ENCODE measurements around the gene THOC2.
"Not testable (repeated sequence)": the region's sequence is repeated elsewhere in the genome, so short reads cannot be mapped to it uniquely, and the experiment has no call there.

Gene THOC2

DNA sequence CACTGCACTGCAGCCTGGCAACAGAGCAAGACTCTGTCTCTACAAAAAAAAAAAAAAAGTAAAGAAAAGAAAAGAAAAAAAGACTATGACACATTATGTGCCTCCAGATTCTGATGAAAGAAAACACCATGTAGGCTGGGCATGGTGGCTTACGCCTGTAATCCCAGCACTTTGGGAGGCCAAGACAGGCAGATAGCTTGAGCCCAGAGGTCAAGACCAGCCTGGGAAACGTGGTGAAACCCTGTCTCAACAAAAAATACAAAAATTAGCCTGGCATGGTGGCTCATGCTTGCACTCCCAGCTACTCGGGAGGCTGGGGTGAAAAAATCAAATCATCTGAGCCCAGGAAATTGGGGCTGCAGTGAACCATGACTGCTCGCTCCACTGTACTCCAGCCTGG is 19.4 kb downstream of the THOC2 start:
- DNase-seq (ENCODE audit: low read depth in 1 of 2, low spot score in 1 of 2): no peak
- TF ChIP-seq SPI1 (IDR thresholded peaks at IDR 0.05; ENCODE audit: borderline replicate concordance, low read depth) (no peak), GABPA (IDR thresholded peaks at IDR 0.05; ENCODE audit: low read depth) (no peak), POLR2AphosphoS5 (IDR thresholded peaks at IDR 0.05; ENCODE audit: low read depth) (no peak)
- TF ChIP-seq, protein P1, sequence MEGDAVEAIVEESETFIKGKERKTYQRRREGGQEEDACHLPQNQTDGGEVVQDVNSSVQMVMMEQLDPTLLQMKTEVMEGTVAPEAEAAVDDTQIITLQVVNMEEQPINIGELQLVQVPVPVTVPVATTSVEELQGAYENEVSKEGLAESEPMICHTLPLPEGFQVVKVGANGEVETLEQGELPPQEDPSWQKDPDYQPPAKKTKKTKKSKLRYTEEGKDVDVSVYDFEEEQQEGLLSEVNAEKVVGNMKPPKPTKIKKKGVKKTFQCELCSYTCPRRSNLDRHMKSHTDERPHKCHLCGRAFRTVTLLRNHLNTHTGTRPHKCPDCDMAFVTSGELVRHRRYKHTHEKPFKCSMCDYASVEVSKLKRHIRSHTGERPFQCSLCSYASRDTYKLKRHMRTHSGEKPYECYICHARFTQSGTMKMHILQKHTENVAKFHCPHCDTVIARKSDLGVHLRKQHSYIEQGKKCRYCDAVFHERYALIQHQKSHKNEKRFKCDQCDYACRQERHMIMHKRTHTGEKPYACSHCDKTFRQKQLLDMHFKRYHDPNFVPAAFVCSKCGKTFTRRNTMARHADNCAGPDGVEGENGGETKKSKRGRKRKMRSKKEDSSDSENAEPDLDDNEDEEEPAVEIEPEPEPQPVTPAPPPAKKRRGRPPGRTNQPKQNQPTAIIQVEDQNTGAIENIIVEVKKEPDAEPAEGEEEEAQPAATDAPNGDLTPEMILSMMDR (IDR thresholded peaks at IDR 0.05; ENCODE audit: insufficient read depth, low read length): no peak
- TF ChIP-seq, protein P2, sequence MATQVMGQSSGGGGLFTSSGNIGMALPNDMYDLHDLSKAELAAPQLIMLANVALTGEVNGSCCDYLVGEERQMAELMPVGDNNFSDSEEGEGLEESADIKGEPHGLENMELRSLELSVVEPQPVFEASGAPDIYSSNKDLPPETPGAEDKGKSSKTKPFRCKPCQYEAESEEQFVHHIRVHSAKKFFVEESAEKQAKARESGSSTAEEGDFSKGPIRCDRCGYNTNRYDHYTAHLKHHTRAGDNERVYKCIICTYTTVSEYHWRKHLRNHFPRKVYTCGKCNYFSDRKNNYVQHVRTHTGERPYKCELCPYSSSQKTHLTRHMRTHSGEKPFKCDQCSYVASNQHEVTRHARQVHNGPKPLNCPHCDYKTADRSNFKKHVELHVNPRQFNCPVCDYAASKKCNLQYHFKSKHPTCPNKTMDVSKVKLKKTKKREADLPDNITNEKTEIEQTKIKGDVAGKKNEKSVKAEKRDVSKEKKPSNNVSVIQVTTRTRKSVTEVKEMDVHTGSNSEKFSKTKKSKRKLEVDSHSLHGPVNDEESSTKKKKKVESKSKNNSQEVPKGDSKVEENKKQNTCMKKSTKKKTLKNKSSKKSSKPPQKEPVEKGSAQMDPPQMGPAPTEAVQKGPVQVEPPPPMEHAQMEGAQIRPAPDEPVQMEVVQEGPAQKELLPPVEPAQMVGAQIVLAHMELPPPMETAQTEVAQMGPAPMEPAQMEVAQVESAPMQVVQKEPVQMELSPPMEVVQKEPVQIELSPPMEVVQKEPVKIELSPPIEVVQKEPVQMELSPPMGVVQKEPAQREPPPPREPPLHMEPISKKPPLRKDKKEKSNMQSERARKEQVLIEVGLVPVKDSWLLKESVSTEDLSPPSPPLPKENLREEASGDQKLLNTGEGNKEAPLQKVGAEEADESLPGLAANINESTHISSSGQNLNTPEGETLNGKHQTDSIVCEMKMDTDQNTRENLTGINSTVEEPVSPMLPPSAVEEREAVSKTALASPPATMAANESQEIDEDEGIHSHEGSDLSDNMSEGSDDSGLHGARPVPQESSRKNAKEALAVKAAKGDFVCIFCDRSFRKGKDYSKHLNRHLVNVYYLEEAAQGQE (IDR thresholded peaks at IDR 0.05; ENCODE audit: insufficient replicate concordance, low read depth): no peak
- Histone ChIP-seq H3K4me3 (replicated peaks; ENCODE audit: insufficient read depth, low read length) (no peak overlapping the region), H3K27me3 (ENCODE audit: insufficient read depth, poor library complexity, severe bottlenecking) (no peaks in the 10 kb centered on the region), H3K27ac (replicated peaks) (no peak overlapping the region)

DNA sequence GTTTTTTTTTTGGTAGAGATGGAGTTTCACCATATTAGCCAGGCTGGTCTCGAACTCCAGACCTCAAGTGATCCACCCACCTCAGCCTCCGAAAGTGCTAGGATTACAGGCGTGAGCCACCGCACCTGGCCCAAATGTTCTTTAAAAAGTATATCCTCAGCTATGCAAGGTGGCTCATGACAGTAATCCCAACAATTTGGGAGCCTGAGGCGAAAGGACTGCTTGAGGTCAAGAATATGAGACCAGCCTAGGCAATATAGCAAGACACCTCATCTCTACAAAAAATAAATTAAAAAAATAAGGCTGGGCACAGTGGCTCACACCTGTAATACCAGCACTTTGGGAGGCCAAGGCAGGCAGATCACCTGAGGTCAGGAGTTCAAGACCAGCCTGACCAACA is 21.7 kb downstream of the THOC2 start:
- not testable (repeated sequence) for DNase-seq (ENCODE audit: low read depth in 1 of 2, low spot score in 1 of 2); H3K4me3 ChIP-seq (replicated peaks; ENCODE audit: insufficient read depth, low read length); H3K27ac ChIP-seq (replicated peaks); H3K27me3 ChIP-seq (ENCODE audit: insufficient read depth, poor library complexity, severe bottlenecking)

DNA sequence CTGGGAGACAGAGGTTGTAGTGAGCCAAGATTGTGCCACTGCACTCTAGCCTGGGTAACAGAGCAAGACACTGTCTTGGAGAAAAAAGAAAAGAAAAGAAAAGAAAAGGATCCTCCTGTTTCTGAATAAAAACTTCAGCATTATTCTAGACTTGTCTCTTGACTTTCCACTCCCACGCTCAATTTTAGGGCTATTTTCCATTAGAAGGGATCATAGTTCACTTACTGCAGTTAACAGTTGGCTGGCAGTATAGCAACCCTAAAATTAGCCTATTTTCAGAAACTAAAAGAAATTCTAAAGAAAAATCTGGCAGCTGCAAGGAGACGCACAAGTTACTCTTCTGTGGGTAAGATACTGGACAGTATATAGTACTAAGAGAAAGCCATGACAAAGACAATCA is 28.1 kb downstream of the THOC2 start:
- H3K4me3 ChIP-seq (replicated peaks; ENCODE audit: insufficient read depth, low read length): no peak overlapping the region
- no peak overlapping the region for H3K27ac ChIP-seq (replicated peaks)
- DNase-seq (ENCODE audit: low read depth in 1 of 2, low spot score in 1 of 2): no peak
- no peaks in the 10 kb centered on the region for H3K27me3 ChIP-seq (ENCODE audit: insufficient read depth, poor library complexity, severe bottlenecking)
- TF ChIP-seq POLR2AphosphoS5 (IDR thresholded peaks at IDR 0.05; ENCODE audit: low read depth): no peak

DNA sequence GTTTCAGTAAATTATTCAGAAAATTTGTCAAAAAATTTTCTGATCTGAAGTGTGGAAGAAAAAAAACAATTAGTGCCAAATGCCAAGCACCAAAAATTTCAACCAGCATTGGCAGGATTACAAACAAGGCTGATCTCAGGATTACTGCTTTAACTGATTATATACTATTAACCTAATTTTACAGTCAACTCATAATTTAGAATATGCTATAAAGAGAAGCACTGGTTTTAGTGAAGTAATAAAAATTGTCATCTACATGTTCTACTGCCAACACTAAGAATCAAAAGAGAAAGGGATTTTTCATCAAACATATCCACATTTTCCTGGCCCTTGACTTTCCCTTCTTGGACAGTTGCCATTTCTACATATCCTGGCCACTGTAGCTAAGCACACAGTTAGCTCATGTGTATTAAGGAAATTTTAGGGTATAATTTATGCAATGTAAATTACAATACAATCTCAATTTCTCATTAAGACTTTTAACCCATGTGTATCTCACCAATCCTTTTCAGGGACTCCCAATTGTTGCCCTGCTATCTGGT is 33.8 kb downstream of the THOC2 start:
- TF ChIP-seq SPI1 (IDR thresholded peaks at IDR 0.05; ENCODE audit: borderline replicate concordance, low read depth): no peak
- TF ChIP-seq, protein P1 (IDR thresholded peaks at IDR 0.05; ENCODE audit: insufficient read depth, low read length): no peak
- no peak for TF ChIP-seq GABPA (IDR thresholded peaks at IDR 0.05; ENCODE audit: low read depth)
- no peak for TF ChIP-seq POLR2AphosphoS5 (IDR thresholded peaks at IDR 0.05; ENCODE audit: low read depth)
- TF ChIP-seq, protein P2 (IDR thresholded peaks at IDR 0.05; ENCODE audit: insufficient replicate concordance, low read depth): no peak
- Histone ChIP-seq H3K4me3 (replicated peaks; ENCODE audit: insufficient read depth, low read length) (no peak overlapping the region), H3K27ac (replicated peaks) (no peak overlapping the region), H3K27me3 (ENCODE audit: insufficient read depth, poor library complexity, severe bottlenecking) (no peaks in the 10 kb centered on the region)
- DNase-seq (ENCODE audit: low read depth in 1 of 2, low spot score in 1 of 2): no peak

DNA sequence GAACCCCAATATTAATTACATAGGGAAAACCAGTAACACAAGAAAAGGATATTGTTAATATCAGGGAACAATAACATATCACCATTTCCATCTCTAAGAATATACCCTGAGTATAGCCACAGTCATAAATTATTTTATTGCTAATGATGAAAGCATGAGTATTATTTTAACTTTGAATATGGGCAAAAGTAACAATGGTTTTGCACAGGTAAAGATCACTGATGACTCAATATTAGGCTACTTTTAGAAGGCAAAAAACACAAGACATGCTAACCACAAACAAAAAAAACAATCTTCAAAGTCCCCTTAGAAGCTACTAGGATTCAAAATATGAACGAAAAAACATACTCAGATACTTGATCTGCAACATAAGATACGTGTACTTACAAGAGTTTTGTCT is 36.5 kb downstream of the THOC2 start:
- no peaks in the 10 kb centered on the region for H3K27me3 ChIP-seq (ENCODE audit: insufficient read depth, poor library complexity, severe bottlenecking)
- TF ChIP-seq POLR2AphosphoS5 (IDR thresholded peaks at IDR 0.05; ENCODE audit: low read depth) (no peak), GABPA (IDR thresholded peaks at IDR 0.05; ENCODE audit: low read depth) (no peak), SPI1 (IDR thresholded peaks at IDR 0.05; ENCODE audit: borderline replicate concordance, low read depth) (no peak)
- TF ChIP-seq, protein P1 (IDR thresholded peaks at IDR 0.05; ENCODE audit: insufficient read depth, low read length): no peak
- TF ChIP-seq, protein P2 (IDR thresholded peaks at IDR 0.05; ENCODE audit: insufficient replicate concordance, low read depth): no peak
- H3K4me3 ChIP-seq (replicated peaks; ENCODE audit: insufficient read depth, low read length): no peak overlapping the region
- no peak for DNase-seq (ENCODE audit: low read depth in 1 of 2, low spot score in 1 of 2)
- H3K27ac ChIP-seq (replicated peaks): no peak overlapping the region
